CD14-positive monocyte (primary cell): ENCODE results near the gene DPP6. TPM values are rescaled to one million over a fixed set of nuclear protein-coding genes. Genes with fewer than 3 reads are reported as not detected.
"Not testable (repeated sequence)": the region's sequence is repeated elsewhere in the genome, so short reads cannot be mapped to it uniquely, and the experiment has no call there.

Source experiments
- DNase-seq, 3 donors: peaks; one replicate each; pipeline ENCODE4 v3.0.0-alpha.2; 2011 to 2022
- H2AFZ ChIP-seq: 2 replicates; pipeline ENCODE4 v1.6.0; 2012; ENCODE audit warnings: mild to moderate bottlenecking, low read depth, low read length, inconsistent platforms; ENCODE audit not compliant: insufficient read depth, poor library complexity, severe bottlenecking
- H3K27ac ChIP-seq, 2 donors: 1 replicate in 1 of 2; 2 replicates in 1 of 2; pipeline ENCODE4 v1.5.1; 2012 to 2013; ENCODE audit warnings: low read length in 2 of 2, control low read depth in 1 of 2, inconsistent platforms in 1 of 2, low read depth in 1 of 2, mild to moderate bottlenecking in 1 of 2
- H3K27me3 ChIP-seq, 2 donors: one replicate each; pipeline versions ENCODE4 v1.6.0 to v1.6.1; 2011 to 2013; ENCODE audit warnings: low read length in 2 of 2; ENCODE audit not compliant: control insufficient read depth in 2 of 2, insufficient read depth in 2 of 2
- H3K36me3 ChIP-seq, 2 donors: replicated peaks in 1 of 2; 1 replicate in 1 of 2; 2 replicates in 1 of 2; pipeline versions ENCODE4 v1.5.1 to v1.6.1; 2012 to 2013; ENCODE audit warnings: low read length in 2 of 2, control low read depth in 1 of 2, inconsistent platforms in 1 of 2, mild to moderate bottlenecking in 1 of 2; ENCODE audit not compliant: insufficient read depth in 2 of 2, control insufficient read depth in 1 of 2
- H3K4me1 ChIP-seq, 2 donors: 1 replicate in 1 of 2; 2 replicates in 1 of 2; pipeline versions ENCODE4 v1.5.1 to v1.6.1; 2012 to 2013; ENCODE audit warnings: low read length in 2 of 2, control low read depth in 1 of 2, inconsistent platforms in 1 of 2, mild to moderate bottlenecking in 1 of 2, moderate library complexity in 1 of 2; ENCODE audit not compliant: insufficient read depth in 2 of 2, control insufficient read depth in 1 of 2
- H3K4me2 ChIP-seq: replicated peaks from 2 replicates; pipeline ENCODE3; 2012; ENCODE audit warnings: low read length, moderate library complexity, mild to moderate bottlenecking; ENCODE audit not compliant: poor library complexity, severe bottlenecking; ENCODE audit errors: extremely low read depth
- H3K4me3 ChIP-seq, 3 experiments: fragments of 200-600 bp in 1 of 3; sonication (generic) in 1 of 3; replicated peaks in 1 of 3; 1 replicate in 2 of 3; 2 replicates in 1 of 3; pipeline ENCODE4 v1.5.1; 2011 to 2013; ENCODE audit warnings: low read length in 3 of 3, mild to moderate bottlenecking in 3 of 3, control low read depth in 2 of 3, low read depth in 2 of 3, inconsistent platforms in 1 of 3, moderate library complexity in 1 of 3
- H3K79me2 ChIP-seq: 2 replicates; pipeline ENCODE4 v1.6.0; 2012; ENCODE audit warnings: mild to moderate bottlenecking, control low read depth, inconsistent platforms, low read length, moderate library complexity; ENCODE audit not compliant: insufficient read depth
- H3K9ac ChIP-seq: 2 replicates; pipeline ENCODE4 v1.6.0; 2017; ENCODE audit warnings: low read length, mild to moderate bottlenecking; ENCODE audit not compliant: insufficient read depth, poor library complexity, severe bottlenecking
- H3K9me3 ChIP-seq, 2 donors: replicated peaks in 1 of 2; 1 replicate in 1 of 2; 2 replicates in 1 of 2; pipeline versions ENCODE4 v1.5.1 to v1.6.1; 2012 to 2013; ENCODE audit warnings: low read length in 2 of 2, control low read depth in 1 of 2; ENCODE audit not compliant: control insufficient read depth in 1 of 2, insufficient read depth in 1 of 2
- H4K20me1 ChIP-seq: 2 replicates; pipeline ENCODE4 v1.6.0; 2012; ENCODE audit warnings: mild to moderate bottlenecking, low read length, control low read depth, moderate library complexity; ENCODE audit not compliant: insufficient read depth
- H3K27ac Mint-ChIP-seq, 7 donors: one replicate each; pipeline ENCODE4 v1.8.0; 2020; ENCODE audit warnings: mild to moderate bottlenecking in 7 of 7, mixed read lengths in 7 of 7, moderate library complexity in 6 of 7, inconsistent platforms in 2 of 7
- H3K27me3 Mint-ChIP-seq, 3 donors: one replicate each; pipeline ENCODE4 v1.8.0; 2021 to 2022; ENCODE audit warnings: low read depth in 3 of 3, mild to moderate bottlenecking in 3 of 3, mixed read lengths in 3 of 3, moderate library complexity in 3 of 3, inconsistent platforms in 1 of 3
- H3K36me3 Mint-ChIP-seq, 2 donors: one replicate each; pipeline ENCODE4 v1.8.0; 2020; ENCODE audit warnings: mixed read lengths in 2 of 2, inconsistent platforms in 1 of 2, mild to moderate bottlenecking in 1 of 2
- H3K4me1 Mint-ChIP-seq: one replicate; pipeline ENCODE4 v1.8.0; 2020; ENCODE audit warnings: mild to moderate bottlenecking, mixed read lengths
- H3K4me3 Mint-ChIP-seq, 2 donors: one replicate each; pipeline ENCODE4 v1.8.0; 2020; ENCODE audit warnings: mild to moderate bottlenecking in 2 of 2, mixed read lengths in 2 of 2, moderate library complexity in 1 of 2
- H3K9me3 Mint-ChIP-seq, 7 donors: one replicate each; pipeline ENCODE4 v1.8.0; 2020 to 2022; ENCODE audit warnings: mixed read lengths in 7 of 7, mild to moderate bottlenecking in 6 of 7, moderate library complexity in 6 of 7, inconsistent platforms in 2 of 7
- WGBS: methylation state at CpG from one replicate; pipeline ENCODE4 v1.1.5; 2013; ENCODE audit warnings: missing lambda C conversion rate; ENCODE audit not compliant: insufficient coverage; 5-methylcytosine and 5-hydroxymethylcytosine counted together
- intact Hi-C, 2 donors: fragments of 100-400 bp; cut with micrococcal nuclease; formaldehyde crosslinking; loops; one replicate each; pipeline versions ENCODE4 v1.15.0 to v1.15.1; 2023
- polyA plus RNA-seq, 3 donors: library from polyadenylated mRNA; depleted of rRNA in 1 of 3; unstranded in 2 of 3; stranded (reverse) in 1 of 3; fragments of 300-500 nt in 2 of 3; fragments of >200 nt in 1 of 3; fragmentation: Illumina TruSeq in 2 of 3; gene quantifications; 1 replicate in 2 of 3; 2 replicates in 1 of 3; pipeline ENCODE4 v1.2.3, GENCODE V29; 2012 to 2021

Gene DPP6
- polyA plus RNA-seq, 3 donors: not detected

DNA sequence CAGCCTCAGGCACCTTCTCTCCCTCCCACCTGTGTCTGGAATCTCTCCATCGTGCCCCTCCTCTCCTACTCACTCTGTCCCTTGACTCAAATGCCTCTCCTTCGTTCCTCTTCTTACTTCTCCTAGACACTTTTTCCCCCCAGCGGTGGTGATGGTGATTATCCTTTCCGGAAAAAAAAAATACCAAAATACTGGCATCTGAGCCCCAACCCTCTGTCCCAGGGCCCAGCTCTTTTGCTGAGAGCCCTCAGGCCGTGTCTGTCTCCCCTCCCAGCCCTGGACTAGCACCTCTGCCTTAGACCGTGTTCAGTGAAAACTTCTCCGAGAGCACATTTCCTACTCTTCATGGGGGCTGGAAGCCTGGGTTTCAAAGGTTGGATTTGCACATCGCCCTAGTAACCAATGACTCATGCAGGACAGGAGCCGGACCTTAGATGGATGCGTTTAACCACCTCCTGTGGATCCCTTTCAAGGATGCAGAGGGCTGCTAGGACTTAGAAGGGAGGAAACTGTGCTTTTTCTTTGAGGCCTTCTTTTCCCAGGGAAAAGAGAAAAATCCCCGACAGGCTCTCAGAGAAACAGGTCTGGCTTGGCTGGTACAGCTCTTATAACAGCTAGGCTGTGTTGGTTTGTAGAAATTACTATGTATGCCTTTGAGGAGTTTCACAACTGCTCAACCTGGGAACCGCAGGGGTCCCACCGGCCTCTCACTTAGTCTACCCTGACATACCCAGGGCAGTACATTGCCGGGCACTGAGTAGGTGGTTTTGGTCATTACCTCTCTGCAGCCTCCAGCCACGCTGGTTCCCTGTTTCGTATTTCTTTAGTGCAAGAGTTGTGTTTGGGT is 1.5 kb downstream of the DPP6 start:
- H2AFZ ChIP-seq, H3K79me2 ChIP-seq, H3K9me3 ChIP-seq, H4K20me1 ChIP-seq, H3K4me3 ChIP-seq, H3K27ac ChIP-seq, H3K36me3 ChIP-seq, H3K36me3 Mint-ChIP-seq, H3K27me3 ChIP-seq, H3K27ac Mint-ChIP-seq, intact Hi-C loops, H3K4me1 Mint-ChIP-seq, H3K9ac ChIP-seq, H3K4me2 ChIP-seq, H3K4me1 ChIP-seq, DNase-seq: not testable (repeated sequence)
- Mint-ChIP-seq H3K9me3 (peaks cover under 1 to 12% (median 4%) of the 10 kb centered on the region in 7 donors), H3K27me3 (peaks cover 6 to 30% (median 16%) of the 10 kb centered on the region in 3 donors), H3K4me3 (peak overlapping the region in 1 of 2 donors; percentile 62)
- WGBS: no CpG with 5 or more reads among the region's 16 CpGs

DNA sequence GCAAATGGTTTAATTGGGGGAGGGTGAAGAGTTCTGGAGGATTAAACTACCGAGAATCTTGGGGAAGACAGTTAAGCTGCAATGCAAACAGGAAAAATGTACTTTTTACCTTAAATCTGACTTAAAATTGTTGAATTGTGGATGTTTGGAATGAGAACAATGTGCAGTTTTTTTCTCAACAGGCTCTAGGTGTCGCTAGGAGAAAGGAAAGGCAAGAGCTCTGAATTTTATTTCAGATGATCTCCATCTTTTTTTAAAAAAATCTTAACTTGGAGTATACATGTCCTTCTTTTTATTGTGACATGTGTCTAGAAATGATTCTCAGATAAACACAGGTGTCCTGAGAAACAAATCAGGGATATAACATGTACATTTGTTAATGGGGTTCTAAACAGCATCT is 2.5 kb downstream of the DPP6 start:
- H3K9me3 ChIP-seq, H3K9ac ChIP-seq, H3K4me2 ChIP-seq, H3K4me1 Mint-ChIP-seq, H3K36me3 Mint-ChIP-seq, intact Hi-C loops, H3K36me3 ChIP-seq, H3K79me2 ChIP-seq, H3K27ac ChIP-seq, H3K27ac Mint-ChIP-seq, H3K27me3 ChIP-seq, H3K4me3 Mint-ChIP-seq, H4K20me1 ChIP-seq, DNase-seq, H2AFZ ChIP-seq, H3K4me1 ChIP-seq, H3K4me3 ChIP-seq: not testable (repeated sequence)
- no CpG with 5 or more reads among the region's 2 CpGs for WGBS
- peaks cover 3 to 22% (median 10%) of the 10 kb centered on the region in 7 donors for H3K9me3 Mint-ChIP-seq
- peaks cover 7 to 30% (median 16%) of the 10 kb centered on the region in 3 donors for H3K27me3 Mint-ChIP-seq

DNA sequence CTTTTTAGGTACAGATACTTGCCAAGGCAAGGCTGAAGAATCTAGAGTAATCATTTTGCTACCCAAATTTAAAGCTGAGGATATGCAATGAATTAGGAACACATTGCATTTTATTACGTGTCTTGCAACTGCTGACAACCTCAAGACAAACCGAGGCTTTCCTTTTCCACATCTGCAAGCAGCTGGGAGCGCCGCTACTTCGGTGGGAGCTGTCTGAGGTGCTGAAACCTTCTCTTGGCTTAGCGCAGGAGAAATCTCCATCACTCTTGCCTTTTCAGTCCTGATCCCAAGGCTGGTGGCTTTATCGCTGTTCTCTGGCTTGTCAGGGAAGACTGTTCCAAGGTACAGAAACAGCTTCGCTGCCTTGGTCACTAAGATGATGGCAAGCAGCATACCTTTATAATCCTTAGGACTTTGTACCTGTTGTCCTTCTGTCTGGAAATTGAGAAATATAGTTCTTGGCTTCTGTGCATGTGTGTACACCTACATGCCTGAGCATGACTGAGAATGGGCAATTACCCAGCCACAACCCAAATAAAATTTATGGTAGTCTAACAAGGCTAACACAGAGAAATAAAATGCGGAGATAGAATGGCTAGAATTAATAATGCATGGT is 3.4 kb downstream of the DPP6 start:
- H3K9me3 Mint-ChIP-seq: peaks cover 8 to 30% (median 15%) of the 10 kb centered on the region in 7 donors
- H3K27me3 ChIP-seq, H3K79me2 ChIP-seq, H2AFZ ChIP-seq, H3K36me3 Mint-ChIP-seq, H3K4me1 ChIP-seq, H3K4me1 Mint-ChIP-seq, H3K4me2 ChIP-seq, H3K4me3 Mint-ChIP-seq, DNase-seq, H3K27ac ChIP-seq, intact Hi-C loops, H3K9ac ChIP-seq, H3K36me3 ChIP-seq, H4K20me1 ChIP-seq, H3K4me3 ChIP-seq, H3K27ac Mint-ChIP-seq: not testable (repeated sequence)
- H3K9me3 ChIP-seq: peaks cover 7 to 14% of the 10 kb centered on the region in 2 donors
- whole genome bisulfite sequencing: 7% methylated on average over 3 of the region's 9 CpGs
- peaks cover 7 to 30% (median 16%) of the 10 kb centered on the region in 3 donors for H3K27me3 Mint-ChIP-seq

DNA sequence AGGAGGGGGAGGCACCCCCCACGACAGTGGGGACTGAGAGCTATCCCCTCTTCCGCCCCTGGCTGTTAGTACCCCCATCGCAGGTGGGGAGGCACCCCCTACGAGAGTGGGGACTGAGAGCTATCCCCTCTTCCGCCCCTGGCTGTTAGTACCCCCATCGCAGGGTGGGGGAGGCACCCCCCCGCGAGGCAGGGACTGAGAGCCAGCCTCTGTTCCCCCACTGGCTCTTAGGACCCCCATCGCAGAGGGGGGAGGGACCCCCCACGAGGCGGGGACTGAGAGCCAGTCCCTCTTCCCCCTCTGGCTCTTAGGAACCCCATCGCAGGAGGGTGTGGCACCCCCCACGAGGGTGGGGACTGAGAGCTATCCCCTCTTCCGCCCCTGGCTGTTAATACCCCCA is 6.6 kb downstream of the DPP6 start:
- H3K27ac Mint-ChIP-seq, H3K9ac ChIP-seq, H3K79me2 ChIP-seq, H3K27ac ChIP-seq, H3K4me3 Mint-ChIP-seq, intact Hi-C loops, H4K20me1 ChIP-seq, H3K36me3 ChIP-seq, H3K4me1 ChIP-seq, H3K27me3 Mint-ChIP-seq, H2AFZ ChIP-seq, H3K36me3 Mint-ChIP-seq, DNase-seq, H3K4me1 Mint-ChIP-seq, H3K4me2 ChIP-seq, H3K4me3 ChIP-seq, H3K27me3 ChIP-seq: not testable (repeated sequence)
- no CpG with 5 or more reads among the region's 14 CpGs for WGBS
- H3K9me3 ChIP-seq: peaks cover 11 to 31% of the 10 kb centered on the region in 2 donors
- peaks cover 12 to 41% (median 25%) of the 10 kb centered on the region in 7 donors for H3K9me3 Mint-ChIP-seq
